HG03066 (cell line): Measurements from ENCODE around the gene BHLHE41.

Experiments
- ATAC-seq: cut with Tn5 transposase; IDR thresholded peaks from one replicate; pipeline ENCODE4 v1.9.1; 2021; ENCODE audit warnings: low read depth; ENCODE audit not compliant: unreplicated experiment

BHLHE41 gene

GRCh38 chr12:26135010-26135420 lies 10.2 kb upstream of the BHLHE41 start:
- ATAC-seq, result no peak

- no peak for ATAC-seq
Observed at GRCh38 chr12:26134540-26134939, 9.7 kb upstream of the BHLHE41 start.

DNA sequence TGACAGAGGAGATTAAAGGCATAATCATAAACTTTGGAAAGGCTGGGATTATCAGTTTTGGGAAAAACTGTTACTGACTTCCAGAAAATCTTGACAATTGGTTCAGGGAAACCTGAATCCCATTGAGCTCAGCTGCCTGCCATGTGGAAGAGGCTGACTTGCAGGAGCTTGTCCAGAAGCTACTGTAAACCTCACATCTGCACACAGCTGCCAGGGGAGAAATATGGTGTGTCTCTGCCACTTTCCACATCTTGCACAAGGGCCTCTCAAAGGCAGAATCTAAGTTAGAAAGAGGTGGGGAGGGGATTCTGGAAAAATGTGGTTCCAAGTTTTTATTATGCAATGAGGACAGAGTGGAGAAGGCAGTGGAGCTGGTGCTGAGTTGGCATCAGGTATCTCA lies 8.7 kb upstream of the BHLHE41 start:
- ATAC-seq, result no peak

GRCh38 chr12:26132866-26133265 lies 8.0 kb upstream of the BHLHE41 start:
- no peak for ATAC-seq

- ATAC-seq, result no peak
Observed at GRCh38 chr12:26131936-26132335, 7.1 kb upstream of the BHLHE41 start.

- no peak for ATAC-seq
Observed at GRCh38 chr12:26130728-26131127, 5.9 kb upstream of the BHLHE41 start.

DNA sequence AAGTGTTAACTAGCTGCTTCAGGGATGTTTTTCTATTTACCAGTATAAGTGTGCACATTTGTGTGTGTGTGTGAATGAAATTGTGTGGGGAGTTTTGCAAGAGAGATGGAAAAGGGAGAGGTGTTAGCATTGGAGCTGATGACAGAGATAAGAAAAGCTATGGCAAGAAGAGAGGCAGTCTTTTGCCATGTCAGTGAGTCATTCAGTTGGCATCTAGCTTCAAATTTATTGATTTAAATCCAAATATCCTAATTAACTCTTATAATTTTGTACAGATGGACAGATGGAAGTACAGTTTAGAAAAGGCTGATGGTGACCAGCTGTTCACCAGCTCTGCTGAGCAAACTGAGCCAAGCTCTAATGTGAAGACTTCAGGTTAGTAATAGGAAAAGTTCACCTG lies 3.3 kb upstream of the BHLHE41 start:
- no peak for ATAC-seq

DNA sequence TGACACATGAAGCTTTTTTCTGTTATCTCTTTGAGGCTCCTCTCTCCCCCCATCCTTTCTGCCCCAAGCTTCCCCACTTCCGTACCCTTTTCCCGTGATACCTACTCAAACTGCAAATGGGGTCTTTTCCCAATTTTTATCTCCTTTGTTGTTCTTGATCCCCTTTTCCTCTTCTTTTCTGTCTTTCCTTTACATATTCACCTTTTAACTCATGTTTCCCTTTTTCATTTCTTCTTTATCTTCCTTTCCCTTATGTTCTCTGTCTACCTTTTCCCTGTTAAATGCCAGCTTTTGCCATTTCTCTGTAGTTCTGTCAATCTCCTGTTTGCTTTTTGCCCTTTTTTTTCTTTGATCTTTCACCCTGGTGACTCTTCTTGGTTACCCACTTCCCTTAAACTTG lies 2.6 kb upstream of the BHLHE41 start:
- no peak for ATAC-seq

GRCh38 chr12:26126340-26127284 lies 1.8 kb upstream of the BHLHE41 start:
- ATAC-seq, result no peak

GRCh38 chr12:26125400-26126339 lies 833 bp upstream of the BHLHE41 start:
- ATAC-seq, result no peak

DNA sequence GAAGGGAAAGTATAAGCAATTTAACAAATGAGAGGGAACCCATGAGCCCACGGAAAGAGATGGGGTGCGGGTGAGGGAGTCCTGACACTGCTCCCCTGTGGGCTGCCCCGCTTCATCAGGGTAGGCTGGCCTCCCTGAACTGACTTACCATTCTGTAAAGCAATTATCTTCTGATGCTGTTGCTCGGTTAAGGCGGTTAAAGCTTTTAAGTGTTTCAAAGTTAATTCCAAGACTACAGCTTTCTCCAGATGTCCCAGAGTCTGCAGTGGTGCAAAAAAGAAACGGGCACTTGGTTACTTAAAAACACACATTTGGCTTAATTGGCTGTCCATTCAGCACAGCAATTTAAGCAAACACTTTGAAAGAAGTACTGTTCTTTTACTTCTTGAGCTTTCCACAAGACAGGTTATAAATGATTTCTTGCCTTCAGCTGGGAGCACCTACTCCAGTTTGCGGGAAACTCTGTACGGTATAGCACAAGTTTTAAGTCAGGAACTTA lies 1.3 kb downstream of the BHLHE41 start:
- ATAC-seq, result no peak

DNA sequence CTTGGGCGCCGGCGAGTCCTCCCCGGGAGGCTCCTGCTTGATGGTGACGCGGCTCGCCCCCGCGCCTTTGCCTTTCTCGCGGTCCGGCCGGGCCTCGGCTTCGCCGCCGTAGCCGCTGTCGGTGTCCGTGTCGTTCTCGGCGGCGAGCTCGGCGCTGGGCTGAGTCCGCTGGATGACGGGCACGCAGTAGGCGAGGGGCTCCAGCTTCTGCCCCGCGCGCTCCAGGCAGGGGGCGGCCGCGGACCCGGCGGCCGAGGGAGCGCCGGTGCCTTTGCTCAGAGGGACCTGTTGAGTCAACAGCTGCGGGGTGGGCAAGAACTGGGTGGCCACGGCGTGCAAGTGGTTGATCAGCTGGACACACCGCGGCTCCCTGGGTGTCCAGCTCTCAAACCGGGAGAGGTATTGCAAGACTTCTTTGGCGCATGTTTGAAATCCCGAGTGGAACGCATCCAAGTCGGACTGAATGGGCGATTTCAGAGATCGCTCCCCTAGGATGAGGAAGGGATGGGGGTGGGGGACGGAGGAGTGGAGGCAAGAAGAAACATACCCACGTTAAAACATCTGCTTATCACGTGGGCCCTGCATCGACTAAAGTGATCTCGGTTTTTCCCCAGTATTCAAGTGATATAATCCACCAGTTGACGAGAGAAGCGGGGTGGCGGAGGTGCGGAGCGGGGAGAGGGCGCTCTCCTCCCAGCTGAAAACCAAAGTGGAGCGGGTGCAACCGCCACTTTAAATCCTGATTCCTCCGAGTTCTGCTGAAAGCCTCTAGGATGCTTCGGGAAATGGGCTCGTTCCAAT lies 2.0 kb downstream of the BHLHE41 start:
- ATAC-seq, result no peak

GRCh38 chr12:26122061-26122680 lies 2.7 kb downstream of the BHLHE41 start:
- ATAC-seq, result no peak

DNA sequence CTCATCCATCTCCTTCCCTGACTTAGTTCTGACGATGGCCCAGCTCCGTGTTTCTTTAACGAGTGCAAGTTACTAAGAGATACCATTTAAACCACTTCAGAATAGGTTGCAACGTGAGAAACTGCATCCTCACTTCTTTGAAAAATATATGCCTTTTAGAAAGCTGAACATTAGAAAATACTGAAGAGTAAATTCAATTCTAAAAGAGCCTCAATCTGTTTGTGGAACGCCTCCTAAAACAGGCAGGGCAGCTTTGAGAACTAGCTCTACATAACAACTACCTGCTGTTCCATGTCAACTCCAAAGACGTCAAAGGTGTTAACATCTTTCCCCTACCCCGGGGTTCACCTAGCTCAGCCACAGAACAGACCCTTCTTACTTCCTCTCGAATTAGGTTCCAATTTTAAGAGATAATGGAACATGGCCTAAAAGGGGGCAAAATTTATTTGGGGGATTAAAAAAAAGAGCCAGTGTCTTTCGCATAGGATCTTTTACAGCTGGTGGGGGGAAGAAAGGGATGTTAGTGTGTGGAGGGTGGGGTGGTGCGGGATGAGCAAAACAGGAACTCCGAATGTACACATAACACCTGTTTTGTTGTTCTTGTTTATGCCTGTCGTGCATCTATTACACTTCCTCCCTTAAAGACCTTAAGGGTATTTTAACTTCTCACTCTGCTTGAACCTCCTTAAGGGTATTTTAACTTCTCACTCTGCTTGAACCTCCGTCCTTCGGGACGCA lies 3.3 kb downstream of the BHLHE41 start:
- no peak for ATAC-seq

- no peak for ATAC-seq
Observed at GRCh38 chr12:26120561-26121274, 4.1 kb downstream of the BHLHE41 start.

GRCh38 chr12:26119391-26119989 lies 5.3 kb downstream of the BHLHE41 start:
- no peak for ATAC-seq

GRCh38 chr12:26118308-26118707 lies 6.5 kb downstream of the BHLHE41 start:
- ATAC-seq, result no peak
